Skin of body (tissue), 3 donors: ENCODE results near the gene GRM2. TPM values are rescaled to one million over a fixed set of nuclear protein-coding genes. Genes with fewer than 3 reads are reported as not detected.
A peak's percentile ranks its signal among the peaks of the same experiment; 100 is the strongest.
"Not testable (repeated sequence)": the region's sequence is repeated elsewhere in the genome, so short reads cannot be mapped to it uniquely, and the experiment has no call there.

ENCODE experiments used
- DNase-seq: peaks from one replicate; lab custom pipeline; 2025; lab: John Stamatoyannopoulos, UW
- small RNA-seq: library from RNA; depleted of rRNA; stranded (forward); fragments of <200 nt; gene quantifications from one replicate; pipeline ENCODE3, GENCODE V24; 2014; ENCODE audit warnings: low replicate concordance
- total RNA-seq: library from RNA; depleted of rRNA; stranded (reverse); fragments of >200 nt; gene quantifications from one replicate; pipeline ENCODE4 v1.2.3, GENCODE V29; 2014

The GRM2 gene
- total RNA-seq, 1 donor from 2014 or later = 0.10 TPM

DNA sequence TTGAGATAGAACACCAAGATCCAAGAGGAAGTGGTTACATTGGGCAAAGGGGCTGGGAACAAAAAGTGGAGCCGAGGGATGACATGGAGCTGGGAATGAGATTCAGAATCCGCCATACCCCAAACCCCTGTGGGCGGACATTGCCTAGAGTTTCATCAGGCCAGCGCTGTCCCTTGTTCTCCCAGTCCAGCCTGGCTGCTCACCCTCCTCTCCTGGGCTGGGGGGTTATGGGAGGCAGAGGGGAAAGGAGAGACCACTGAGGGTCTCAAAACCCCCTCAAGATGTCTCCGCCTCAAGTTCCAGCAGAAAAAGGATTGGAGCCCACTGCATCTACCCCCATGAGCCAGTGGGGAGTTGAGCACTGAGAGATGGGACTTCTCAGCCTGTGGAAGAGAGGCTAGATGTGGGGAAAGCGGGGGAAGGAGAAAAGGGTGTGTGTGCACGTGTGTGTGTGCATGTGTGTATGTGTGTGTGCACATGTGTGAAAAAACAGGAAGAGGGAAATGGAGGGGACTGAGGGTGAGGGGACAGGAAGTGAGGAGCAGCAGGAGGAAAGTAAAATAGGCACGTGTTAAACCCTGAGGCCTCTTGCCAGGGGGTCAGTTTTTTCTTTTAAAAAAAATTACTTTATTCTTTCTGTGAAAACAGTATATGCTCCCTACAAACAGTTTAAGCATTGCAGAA lies 14.3 kb downstream of the GRM2 start:
- no peak for DNase-seq

DNA sequence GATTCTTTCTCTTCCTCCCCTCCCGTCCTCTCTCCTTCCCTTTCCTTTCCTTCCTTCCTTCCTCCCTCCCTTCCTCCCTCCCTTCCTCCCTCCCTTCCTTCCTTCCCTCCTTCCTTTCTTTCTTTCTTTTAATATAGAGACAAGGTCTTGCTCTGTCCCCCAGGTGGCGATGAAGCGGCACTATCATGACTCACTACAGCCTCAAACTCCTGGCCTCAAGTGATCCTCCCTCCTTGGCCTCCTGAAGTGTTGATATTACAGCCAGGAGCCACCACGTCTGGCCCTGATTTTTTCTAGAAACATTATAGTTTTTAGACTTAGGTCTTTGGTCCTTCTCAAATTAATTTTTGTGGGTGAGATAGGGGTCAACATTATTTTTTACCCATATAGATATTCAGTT lies 15.5 kb downstream of the GRM2 start:
- DNase-seq = no peak

DNA sequence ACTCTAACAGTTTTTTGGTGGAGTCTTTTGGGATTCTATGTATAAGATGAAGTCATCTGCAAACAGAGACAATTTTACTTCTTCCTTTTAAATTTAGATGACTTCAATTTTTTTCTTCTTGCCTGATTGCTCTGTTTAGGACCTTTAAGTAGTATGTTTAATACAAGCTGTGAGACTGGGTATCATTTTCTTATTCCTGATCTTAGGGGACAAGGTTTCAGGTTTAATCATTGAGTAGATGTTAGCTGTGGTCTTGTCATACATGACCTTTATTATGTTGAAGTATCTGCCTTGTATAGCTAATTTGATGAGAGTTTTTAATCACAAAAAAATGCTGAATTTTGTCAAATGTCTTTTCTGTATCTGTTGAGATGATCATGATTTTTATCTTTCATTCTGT lies 20.6 kb downstream of the GRM2 start:
- DNase-seq = no peak

DNA sequence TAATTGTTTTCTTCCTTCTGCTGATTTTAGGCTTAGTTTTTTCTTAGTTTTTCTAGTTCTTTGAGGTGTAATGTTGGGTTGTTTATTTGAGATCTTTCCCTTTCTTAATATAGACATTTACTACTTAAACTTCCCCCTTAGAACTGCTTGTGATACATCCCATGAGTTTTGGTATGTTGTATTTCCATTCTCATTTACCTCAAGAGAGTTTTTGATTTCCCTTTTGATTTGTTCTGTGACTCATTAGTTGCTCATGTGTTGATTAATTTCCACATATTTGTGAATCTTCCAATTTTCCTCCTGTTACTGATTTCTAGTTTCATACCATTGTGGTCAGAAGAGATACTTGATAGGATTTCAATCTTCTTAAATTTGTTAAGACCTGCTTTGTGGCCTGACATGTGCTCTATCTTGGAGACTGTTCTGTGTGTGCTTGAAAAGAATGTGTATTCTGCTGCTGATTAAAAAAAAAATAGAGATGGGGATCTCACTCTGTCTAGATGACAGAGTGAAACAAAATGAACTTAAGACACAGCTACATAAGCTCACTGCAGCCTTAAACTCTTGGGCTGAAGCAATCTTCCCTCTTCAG lies 22.3 kb downstream of the GRM2 start:
- no peak for DNase-seq

DNA sequence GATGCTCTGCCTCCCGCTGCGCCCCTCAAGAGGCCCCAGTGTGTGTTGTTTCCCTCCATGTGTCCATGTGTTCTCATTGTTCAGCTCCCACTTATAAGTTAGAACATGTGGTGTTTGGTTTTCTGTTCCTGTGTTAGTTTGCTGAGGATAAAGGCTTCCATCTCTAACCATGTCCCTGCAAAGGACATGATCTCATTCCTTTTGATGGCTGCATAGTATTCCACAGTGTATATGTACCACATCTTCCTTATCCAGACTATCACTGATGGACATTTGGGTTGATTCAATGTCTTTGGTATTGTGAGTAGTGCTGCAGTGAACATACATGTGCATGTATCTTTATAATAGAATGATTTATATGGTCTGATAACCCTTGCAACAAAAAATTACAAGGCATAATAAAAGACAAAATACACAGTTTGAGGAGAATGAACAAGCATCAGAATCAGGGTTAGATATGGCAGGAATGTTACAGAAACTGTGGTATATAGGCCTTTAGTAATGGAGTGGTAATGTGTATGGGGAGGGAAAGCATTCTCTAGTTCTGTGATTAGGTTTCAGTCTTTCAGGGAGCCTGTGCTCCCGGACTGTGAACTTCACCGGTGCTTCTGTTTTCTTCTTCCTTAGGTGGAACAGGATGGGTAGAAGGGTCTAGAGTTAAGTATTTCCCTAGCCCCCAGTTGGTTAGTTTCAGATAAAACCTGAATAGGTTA lies 27.1 kb downstream of the GRM2 start:
- no peak for DNase-seq

DNA sequence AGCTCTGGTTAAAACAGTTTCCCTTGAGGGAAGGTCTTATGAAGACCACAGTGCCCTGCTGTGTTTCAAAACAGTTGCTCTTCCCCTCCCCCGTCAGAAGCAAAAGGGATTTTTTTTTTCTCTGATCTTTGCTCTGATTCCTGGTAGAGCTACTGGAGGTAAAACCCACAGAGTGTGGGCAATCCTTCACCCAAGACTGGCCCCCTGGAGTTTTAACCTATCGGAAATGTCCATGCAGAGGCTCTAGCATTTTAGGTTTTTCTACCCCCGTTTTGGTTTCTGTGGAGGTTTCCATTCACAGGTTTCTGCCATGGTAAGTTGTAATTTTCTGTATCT lies 27.7 kb downstream of the GRM2 start:
- no peak for DNase-seq

DNA sequence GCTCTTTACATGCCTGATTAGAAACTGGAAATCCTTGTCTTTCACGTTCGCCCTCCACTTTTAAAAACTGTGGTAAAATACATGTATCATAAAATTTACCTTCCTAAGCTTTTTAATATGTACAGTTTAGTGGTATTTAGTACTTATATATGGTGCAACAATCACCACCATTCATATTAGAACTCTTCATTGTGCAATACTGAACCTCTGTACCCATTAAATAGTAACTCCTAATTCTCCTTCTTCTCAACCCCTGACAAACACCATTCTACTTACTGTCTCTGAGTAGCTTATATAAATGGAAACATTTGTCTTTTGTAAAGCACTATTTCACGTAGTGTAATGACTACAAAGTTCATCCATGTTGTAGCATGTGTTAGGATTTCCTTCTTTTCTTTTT lies 28.2 kb downstream of the GRM2 start:
- DNase-seq = no peak

DNA sequence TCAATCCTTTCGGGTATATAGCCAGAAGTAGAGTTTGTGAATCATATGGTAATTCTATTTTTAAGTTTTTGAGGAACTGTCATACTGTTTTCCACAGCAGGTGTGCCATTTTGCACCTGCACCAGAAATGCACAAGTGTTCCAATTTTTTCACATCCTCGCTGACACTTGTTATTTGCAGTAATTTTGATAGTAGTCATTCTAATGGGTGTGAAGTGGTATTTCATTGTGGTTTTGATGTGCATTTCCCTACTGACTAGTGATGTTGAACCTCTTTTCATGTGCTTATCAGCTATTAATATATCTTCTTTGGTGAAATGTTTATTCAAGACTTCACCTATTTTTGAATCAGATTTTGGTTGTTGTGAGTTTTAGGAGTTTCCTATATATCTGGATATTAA lies 29.1 kb downstream of the GRM2 start:
- DNase-seq = no peak

DNA sequence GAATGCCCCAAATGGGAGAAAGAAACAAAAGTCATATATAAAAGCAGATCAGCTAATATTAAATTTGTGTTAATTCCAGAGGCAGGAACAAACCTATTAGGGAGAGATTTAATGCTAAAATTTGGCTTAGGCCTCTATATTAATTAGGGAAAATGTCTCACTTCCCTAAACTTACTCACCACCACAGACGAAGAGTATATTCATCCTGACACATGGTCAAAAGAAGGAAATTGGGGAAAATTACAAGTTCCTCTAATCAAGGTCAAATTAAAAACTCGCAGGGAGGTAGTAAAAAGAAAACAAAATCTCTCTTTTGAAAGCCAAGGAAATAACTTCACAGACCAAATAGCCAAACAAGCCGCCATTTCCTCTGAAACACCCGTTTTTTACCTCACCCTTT lies 32.2 kb downstream of the GRM2 start:
- no peak for DNase-seq

DNA sequence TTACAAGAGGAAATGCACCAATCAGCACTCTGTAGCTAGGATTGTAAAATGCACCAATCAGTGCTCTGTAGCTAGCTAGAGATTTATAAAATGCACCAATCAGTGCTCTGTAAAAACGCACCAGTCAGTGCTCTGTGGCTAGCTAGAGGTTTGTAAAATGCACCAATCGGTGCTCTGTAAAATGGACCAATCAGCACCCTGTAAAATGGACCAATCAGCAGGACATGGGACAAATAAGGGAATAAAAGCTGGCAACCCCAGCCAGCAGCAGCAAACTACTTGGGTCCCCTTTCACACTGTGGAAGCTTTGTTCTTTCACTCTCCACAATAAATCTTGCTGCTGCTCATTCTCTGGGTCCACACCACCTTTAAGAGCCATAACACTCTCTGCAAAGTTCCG lies 35.5 kb downstream of the GRM2 start:
- DNase-seq = not testable (repeated sequence)

DNA sequence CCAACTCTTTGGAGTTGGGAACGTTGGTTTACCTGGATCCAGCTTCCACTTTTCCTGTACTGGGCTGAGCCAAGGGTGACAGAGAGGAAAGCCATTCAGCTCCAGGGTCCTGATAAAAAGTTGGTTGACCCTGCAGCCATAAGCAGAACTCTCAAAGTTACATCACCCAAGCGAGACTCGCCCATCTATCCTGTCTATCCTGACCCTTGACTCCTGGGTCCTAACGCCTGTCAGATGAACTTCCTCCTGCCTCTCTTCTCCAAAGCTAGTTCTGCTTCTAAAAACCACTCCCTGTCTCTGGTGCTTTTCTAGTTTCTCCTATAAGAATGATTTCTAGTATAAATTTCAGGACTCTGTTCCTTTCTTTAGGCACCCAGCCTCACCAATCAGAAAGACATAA lies 36.1 kb downstream of the GRM2 start:
- DNase-seq = not testable (repeated sequence)

DNA sequence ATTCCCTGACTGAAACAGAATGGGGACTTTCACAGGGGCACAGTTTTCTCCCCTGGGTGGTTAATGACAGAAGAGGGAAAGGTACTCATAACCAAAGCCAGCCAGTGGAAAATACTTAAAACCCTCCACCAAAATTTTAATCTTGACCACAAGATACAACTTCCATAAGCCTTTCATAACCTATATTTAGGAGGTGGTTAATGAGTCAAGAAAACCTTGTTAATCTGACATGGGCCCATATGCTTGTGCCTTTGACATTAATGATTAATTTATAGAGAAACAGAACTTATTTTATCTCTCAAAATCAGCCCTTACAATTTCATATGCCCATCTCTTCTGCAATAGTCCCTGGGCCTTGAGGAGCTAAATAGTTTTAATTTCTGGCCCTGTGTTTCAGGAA lies 41.0 kb downstream of the GRM2 start:
- no peak for DNase-seq

DNA sequence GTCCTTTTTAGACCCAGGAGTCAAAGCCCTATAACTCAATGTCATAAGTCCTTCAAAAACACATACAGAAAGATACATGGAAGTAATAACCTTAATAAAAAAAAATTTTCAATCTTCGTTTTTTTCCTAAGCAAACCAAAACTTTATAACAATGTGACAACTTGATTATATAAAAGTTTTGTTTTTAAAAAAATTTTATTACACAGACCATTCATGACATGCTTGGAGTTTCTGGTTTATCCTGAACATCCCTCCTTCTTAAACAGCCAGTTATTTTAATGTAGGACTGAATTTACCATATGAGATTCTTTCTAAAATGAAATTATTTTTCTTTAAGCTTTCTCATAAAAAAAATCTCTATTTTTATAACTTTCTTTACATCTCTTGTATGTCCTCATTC lies 41.5 kb downstream of the GRM2 start:
- DNase-seq = no peak

DNA sequence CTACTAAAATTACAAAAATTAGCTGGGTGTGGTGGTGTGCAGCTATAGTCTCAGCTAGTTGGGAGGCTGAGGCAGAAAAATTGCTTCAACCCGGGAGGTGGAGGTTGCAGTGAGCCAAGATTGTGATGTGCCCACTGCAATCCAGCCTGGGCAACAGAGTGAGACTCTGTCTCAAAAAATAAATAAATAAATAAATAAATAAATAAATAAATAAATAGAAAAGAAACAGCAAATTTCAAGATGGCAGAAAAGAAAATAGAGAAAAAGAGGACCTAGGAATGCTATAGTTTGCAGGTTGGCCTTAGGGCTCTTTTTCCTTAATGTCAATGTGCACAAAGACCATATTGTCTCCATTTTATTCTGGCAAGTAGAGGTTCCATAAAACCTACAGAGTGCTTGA lies 44.0 kb downstream of the GRM2 start:
- no peak for DNase-seq

DNA sequence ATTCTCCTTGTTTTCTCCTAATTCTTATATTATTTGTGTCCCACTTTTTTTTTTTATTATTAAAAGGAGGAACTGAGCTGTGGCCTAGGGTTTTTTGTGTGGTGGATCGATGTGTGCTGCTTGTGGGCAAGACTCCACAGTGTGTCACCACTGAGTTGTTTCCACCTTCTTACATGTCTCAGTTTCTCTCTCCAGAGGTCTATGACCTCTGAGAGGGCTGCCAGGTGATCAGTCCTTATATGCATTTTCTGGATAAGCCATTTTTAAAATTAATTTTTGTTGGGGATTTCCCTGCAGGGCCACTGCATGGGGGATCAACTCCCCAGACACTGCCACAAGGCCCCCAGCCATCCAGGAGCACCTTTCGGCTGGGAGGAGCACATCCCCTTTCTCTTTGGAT lies 44.4 kb downstream of the GRM2 start:
- no peak for DNase-seq

DNA sequence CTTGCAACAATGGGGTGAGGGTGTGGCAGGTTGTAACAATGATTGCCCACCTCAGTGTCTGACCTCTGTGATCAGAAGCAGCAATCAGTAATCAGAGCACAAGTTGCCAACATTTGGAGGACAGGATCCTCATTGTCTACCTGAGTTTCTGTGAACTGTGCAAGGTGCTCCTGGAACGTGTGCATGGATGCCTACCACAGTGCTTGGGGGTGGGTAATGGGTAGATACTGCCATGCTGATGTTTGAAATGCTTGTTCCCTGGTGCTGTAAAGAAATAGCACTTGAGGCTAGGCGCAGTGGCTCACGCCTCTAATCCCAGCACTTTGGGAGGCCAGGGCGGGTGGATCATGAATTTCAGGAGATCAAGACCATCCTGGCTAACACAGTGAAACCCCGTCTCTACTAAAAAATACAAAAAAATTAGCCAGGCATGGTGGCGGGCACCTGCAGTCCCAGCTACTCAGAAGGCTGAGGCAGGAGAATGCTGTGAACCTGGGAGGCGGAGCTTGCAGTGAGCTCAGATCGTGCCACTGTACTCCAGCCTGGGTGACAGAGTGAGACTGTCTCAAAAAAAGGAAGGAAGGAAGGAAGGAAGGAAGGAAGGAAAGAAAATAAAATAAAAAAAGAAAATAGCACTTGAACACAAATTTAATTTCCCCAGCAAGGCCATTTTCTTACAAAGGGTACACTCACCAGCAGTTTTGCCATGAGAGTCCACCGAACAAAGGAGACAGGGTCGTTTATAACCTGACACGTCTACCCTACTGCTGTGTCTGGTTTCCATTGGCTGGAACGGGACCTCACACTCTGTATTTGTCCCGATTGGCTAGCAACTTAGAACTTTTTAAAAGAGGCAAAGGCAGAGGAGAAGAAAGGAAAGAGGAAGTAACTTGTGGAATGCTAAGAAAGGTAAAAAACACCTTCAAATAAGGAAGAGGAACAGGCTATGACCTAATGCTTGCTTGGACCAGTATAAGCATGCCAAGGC lies 47.2 kb downstream of the GRM2 start:
- not testable (repeated sequence) for DNase-seq

DNA sequence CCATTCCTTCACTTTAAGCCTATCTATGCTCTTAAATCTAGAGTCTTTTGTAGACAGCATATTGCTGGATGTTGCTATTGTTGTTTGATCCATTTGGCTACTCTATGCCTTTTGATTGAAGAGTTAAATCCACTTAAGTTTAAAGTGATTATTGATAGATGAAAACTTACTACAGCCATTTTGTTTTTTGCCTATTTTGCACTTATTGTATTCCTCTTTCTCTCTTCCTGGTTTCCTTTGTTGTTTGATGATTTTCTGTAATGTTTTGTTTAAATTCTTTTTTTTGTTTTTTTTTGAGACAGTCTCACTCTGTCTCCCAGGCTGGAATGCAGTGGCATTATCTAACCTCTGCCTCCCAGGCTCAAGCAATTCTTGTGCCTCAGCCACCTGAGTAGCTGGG lies 52.3 kb downstream of the GRM2 start:
- no peak for DNase-seq

Small RNA genes within 50 kb of the gene (small RNA-seq; reads per million reads assigned to genes)
- 27.3 reads per million, percentile 94 among the genes with 10 or more reads in this experiment for gene RNA5SP132

Other genes starting within 250 kb of the GRM2 start
- 17.1 TPM for gene DCAF1, start 207.1 kb upstream of the GRM2 start, total RNA-seq
- 18.7 TPM for gene RAD54L2, start 168.3 kb upstream of the GRM2 start, total RNA-seq
- gene TEX264, start 35.8 kb upstream of the GRM2 start, total RNA-seq = 19.5 TPM
- not detected for gene IQCF6, start 72.2 kb downstream of the GRM2 start, total RNA-seq
- gene IQCF2, start 154.5 kb downstream of the GRM2 start, total RNA-seq = not detected
- not detected for gene IQCF5, start 168.5 kb downstream of the GRM2 start, total RNA-seq
- gene IQCF1, start 196.3 kb downstream of the GRM2 start, total RNA-seq = not detected
- 9.8 TPM for gene RRP9, start 234.8 kb downstream of the GRM2 start, total RNA-seq
- 3.7 TPM for gene PARP3, start 235.3 kb downstream of the GRM2 start, total RNA-seq
- 0.20 TPM for gene GPR62, start 248.3 kb downstream of the GRM2 start, total RNA-seq